Liver (tissue), 3 donors: ENCODE measurements around the gene PRR9.

ENCODE experiments used
- FOXA2 ChIP-seq: IDR thresholded peaks from 2 replicates; pipeline ENCODE4 v1.6.1; 2016; ENCODE audit warnings: antibody characterized with exemption
- JUND ChIP-seq, 2 donors: IDR thresholded peaks; 2 replicates each; pipeline ENCODE4 v1.6.1; 2016; ENCODE audit warnings: antibody characterized with exemption in 2 of 2
- NR2F2 ChIP-seq: IDR thresholded peaks from 2 replicates; pipeline ENCODE4 v1.6.1; 2016; ENCODE audit warnings: antibody characterized with exemption
- RAD21 ChIP-seq, 2 donors: IDR thresholded peaks; 2 replicates each; pipeline ENCODE4 v1.6.1; 2016; ENCODE audit warnings: antibody characterized with exemption in 2 of 2, mild to moderate bottlenecking in 2 of 2
- REST ChIP-seq: IDR thresholded peaks from 2 replicates; pipeline ENCODE4 v1.6.1; 2016; ENCODE audit warnings: antibody characterized with exemption, mild to moderate bottlenecking
- SP1 ChIP-seq: IDR thresholded peaks from 2 replicates; pipeline ENCODE4 v1.6.1; 2018; ENCODE audit warnings: antibody characterized with exemption, mild to moderate bottlenecking
- TAF1 ChIP-seq: conservative IDR thresholded peaks from 2 replicates; pipeline ENCODE4 v1.6.1; 2016; ENCODE audit warnings: antibody characterized with exemption, mild to moderate bottlenecking
- TF ChIP-seq, protein P1 (sequence below): fragments of 150-350 bp; IDR thresholded peaks from 2 replicates; pipeline ENCODE4 v1.5.1; 2017; ENCODE audit warnings: improper control_type of control experiment, low read depth, low read length; ENCODE audit not compliant: missing input control
- TF ChIP-seq, protein P2 (sequence below): IDR thresholded peaks from 2 replicates; pipeline ENCODE4 v1.6.1; 2016; ENCODE audit warnings: antibody characterized with exemption
- TF ChIP-seq, protein P3 (sequence below): IDR thresholded peaks from 2 replicates; pipeline ENCODE4 v1.6.1; 2016; ENCODE audit warnings: antibody characterized with exemption
- TF ChIP-seq, protein P4 (sequence below): IDR thresholded peaks from 2 replicates; pipeline ENCODE4 v1.6.1; 2016; ENCODE audit warnings: antibody characterized with exemption
- donor health status: healthy.
- donor health status: healthy.

DNA sequence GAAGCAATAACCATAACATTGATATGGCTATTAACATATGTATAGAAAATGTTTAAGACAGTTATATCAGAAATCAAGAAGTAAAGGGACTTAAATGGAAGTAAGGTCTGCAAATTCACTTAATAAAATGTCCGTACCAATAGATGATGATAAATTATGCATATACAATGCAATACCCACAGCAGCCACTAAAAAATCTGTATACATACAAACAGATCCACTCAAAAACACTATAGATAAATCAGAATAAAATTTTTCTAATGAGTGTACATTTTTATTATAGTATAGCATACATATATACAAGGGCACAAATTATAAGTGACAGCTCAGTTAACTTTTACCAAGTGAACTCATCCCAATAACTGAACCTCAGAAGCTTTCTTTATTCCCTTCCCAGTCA, 48.1 kb downstream of the PRR9 start:
- TF ChIP-seq, protein P1, sequence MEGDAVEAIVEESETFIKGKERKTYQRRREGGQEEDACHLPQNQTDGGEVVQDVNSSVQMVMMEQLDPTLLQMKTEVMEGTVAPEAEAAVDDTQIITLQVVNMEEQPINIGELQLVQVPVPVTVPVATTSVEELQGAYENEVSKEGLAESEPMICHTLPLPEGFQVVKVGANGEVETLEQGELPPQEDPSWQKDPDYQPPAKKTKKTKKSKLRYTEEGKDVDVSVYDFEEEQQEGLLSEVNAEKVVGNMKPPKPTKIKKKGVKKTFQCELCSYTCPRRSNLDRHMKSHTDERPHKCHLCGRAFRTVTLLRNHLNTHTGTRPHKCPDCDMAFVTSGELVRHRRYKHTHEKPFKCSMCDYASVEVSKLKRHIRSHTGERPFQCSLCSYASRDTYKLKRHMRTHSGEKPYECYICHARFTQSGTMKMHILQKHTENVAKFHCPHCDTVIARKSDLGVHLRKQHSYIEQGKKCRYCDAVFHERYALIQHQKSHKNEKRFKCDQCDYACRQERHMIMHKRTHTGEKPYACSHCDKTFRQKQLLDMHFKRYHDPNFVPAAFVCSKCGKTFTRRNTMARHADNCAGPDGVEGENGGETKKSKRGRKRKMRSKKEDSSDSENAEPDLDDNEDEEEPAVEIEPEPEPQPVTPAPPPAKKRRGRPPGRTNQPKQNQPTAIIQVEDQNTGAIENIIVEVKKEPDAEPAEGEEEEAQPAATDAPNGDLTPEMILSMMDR, result no peak
- no peak for TF ChIP-seq SP1
- no peak for TF ChIP-seq TAF1
- TF ChIP-seq, protein P2, sequence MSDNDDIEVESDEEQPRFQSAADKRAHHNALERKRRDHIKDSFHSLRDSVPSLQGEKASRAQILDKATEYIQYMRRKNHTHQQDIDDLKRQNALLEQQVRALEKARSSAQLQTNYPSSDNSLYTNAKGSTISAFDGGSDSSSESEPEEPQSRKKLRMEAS, result no peak
- TF ChIP-seq JUND (IDR thresholded peaks at IDR 0.05), result no peak
- TF ChIP-seq, protein P3, sequence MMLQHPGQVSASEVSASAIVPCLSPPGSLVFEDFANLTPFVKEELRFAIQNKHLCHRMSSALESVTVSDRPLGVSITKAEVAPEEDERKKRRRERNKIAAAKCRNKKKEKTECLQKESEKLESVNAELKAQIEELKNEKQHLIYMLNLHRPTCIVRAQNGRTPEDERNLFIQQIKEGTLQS, result no peak
- TF ChIP-seq RAD21 (IDR thresholded peaks at IDR 0.05), result no peak
- TF ChIP-seq REST, result no peak
- no peak for TF ChIP-seq NR2F2
- TF ChIP-seq, protein P4, sequence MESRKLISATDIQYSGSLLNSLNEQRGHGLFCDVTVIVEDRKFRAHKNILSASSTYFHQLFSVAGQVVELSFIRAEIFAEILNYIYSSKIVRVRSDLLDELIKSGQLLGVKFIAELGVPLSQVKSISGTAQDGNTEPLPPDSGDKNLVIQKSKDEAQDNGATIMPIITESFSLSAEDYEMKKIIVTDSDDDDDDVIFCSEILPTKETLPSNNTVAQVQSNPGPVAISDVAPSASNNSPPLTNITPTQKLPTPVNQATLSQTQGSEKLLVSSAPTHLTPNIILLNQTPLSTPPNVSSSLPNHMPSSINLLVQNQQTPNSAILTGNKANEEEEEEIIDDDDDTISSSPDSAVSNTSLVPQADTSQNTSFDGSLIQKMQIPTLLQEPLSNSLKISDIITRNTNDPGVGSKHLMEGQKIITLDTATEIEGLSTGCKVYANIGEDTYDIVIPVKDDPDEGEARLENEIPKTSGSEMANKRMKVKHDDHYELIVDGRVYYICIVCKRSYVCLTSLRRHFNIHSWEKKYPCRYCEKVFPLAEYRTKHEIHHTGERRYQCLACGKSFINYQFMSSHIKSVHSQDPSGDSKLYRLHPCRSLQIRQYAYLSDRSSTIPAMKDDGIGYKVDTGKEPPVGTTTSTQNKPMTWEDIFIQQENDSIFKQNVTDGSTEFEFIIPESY, result no peak
- no peak for TF ChIP-seq FOXA2
